HG03066 (cell line): ENCODE results near the gene PDLIM1.

Experiments
- ATAC-seq: cut with Tn5 transposase; IDR thresholded peaks from one replicate; pipeline ENCODE4 v1.9.1; 2021; ENCODE audit warnings: low read depth; ENCODE audit not compliant: unreplicated experiment

Gene PDLIM1, protein sequence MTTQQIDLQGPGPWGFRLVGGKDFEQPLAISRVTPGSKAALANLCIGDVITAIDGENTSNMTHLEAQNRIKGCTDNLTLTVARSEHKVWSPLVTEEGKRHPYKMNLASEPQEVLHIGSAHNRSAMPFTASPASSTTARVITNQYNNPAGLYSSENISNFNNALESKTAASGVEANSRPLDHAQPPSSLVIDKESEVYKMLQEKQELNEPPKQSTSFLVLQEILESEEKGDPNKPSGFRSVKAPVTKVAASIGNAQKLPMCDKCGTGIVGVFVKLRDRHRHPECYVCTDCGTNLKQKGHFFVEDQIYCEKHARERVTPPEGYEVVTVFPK

DNA sequence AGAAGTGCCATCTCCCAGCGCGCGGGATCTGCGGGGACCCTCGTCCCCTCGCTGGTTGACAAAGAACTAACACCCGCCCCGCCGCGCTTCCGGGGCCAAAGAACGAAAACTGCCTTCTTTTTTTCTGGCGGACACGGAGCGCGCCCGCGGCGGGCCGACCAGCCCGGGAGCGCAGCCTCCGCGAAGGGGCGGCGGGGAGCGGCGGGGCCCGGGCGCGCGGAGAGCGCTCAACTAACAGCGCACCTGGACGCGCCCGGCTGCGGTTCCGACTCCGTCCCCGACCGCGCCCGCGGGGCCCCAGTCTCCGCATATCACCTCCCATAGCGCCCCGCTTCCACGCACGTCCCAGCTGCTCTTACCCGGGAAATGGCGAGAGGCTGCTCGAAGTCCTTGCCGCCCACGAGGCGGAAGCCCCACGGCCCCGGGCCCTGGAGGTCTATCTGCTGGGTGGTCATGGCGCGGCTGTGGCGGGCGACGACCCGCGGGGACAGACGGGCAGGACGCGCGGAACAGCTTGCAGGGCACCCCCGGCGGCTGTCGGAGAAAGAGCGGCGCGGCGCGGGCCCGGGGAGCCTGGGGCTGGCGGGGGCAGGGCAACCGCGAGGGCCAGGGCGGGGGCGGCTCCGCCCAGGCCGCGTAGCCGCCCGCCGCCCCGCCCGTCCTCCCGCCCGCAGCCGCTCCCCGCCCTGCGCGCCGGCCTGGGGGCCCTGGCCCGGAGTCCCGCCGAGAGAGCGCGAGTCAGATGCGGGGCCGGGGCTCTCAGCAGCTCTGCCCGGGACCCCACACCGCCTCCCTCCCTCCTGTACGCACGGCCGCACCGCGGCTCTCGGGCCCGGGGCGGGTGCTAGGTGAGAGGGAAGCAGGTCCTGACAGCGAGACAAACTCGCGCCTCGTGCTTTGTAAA lies at the start of gene PDLIM1:
Gene PDLIM1, minus strand, starts transcription at position 543 of the 904 bp plus-strand sequence. Its CDS starts 88 bp downstream, at position 455.
- peak; percentile 22 for ATAC-seq

DNA sequence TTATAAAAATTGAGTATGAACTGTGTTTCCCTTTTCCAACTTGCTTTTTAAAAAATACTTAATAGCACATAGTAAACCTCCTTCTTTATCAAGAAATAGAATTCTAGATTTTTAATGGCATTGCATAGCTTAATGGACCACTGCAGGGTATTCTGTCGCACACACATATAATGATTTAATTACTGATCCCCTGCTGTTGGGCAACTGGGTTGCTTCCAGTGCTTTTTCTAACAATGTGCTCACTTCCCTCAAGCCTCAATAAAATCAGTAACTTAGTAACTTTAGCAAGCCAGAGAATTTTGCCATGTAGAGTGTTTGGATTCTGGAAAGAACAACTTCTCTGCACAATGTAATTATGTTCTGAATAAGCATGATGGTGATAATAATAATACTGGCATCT lies 49.1 kb upstream of the PDLIM1 start:
- ATAC-seq, result no peak

DNA sequence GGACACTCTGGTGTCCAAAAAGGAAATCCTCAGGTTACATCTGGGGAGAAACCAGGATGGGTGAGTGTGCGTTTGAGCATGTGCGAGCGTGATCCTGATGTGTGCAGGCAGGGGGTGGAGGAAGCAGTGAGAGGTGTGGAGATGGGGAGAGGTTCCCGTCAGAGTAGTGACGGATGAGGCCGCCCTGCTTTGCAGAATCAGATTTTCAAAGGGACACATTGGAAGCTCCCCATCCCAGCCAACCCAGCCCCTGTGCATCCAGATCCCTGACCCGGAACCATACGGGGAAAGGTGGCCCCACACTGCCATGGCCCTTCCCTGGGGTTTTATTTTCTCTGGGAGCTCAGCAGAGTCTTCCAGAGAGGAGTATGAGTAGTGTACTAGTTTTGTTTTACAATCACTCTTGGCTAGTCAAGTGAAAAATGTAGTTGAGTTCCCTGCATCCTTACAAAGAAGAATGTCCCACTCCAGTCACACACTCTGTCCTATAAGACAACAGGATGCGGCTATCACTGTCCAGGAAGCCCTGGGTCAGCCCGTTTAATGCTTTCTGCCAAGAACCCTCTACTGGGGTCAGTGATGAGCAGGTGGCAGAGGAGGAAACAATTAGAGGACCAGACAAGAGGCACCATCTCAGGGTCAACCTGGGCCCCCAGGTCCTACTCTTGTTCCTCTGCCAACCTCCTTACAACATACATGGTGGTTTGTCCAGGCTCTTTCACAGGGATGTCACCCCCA lies 46.8 kb upstream of the PDLIM1 start:
- no peak for ATAC-seq

DNA sequence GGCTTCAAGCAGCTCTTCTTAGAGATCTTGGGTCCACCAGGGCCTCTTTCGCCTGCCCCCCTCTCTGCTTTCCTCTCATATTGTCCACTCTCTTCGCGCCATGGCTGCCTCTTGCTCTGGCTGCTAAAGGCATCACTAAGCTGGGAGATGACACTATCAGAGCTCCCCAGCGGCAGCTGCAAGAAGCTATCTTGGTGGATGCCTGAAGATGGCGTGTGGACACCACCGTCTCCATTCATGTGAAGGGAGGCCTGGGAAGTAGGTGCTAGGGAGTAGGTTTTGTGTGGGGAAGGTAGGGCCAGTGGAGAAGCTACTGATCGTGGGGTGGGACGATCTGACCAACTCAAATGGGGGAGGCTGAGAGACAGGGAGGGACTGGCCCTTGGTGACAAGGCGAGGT lies 45.9 kb upstream of the PDLIM1 start:
- no peak for ATAC-seq

DNA sequence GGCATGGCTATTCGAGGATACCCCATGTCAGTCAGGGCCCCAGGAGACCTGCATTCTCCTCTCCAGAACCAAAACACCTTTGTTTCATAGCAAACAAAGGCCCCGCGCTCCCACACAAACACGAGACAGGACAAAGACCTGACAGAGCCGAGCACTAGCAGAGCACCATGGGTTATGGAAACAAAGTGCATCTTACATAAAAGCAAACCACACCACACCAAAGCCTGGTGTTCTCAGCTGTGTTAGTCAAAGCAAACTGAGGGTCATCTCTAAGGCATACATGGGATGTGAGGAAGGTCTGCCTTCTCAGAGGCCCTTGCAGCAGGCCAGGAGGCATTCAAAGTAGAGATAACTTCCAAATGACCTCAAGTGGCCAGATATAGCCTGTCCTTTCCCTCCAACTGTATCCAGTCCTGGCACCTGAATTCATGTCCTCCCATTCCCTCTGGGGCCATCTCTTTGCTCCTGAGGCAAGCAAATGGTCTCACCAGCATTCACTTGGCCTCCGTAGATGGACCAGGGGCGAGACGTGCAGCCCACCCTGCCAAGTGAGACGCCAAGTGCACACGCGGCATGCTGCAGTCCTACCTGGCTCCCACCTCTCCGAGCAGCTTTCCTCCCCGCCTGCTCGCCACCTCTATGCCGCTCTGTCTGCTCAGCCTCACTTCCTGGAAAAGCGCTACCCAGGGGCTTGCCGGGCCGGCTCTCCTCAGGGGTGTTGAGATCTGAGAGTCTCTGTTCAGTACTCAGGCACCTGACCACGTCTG lies 45.3 kb upstream of the PDLIM1 start:
- ATAC-seq, result no peak

DNA sequence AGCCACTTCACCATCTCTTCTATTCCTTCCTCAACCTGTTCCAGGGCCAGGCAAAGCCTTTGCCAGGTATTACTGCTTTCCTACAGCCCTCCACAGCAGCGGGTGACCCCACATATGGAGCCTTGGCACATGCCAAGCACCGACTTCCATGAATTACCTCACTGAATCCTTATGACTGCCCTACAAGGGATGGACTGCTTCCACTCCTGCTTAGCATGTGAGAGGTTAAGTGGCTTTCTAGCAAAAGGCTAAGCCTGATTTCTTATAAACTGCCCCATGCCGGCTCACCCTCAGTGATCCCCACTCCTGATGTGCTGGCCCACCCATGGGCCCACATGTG lies 44.0 kb upstream of the PDLIM1 start:
- ATAC-seq, result no peak

DNA sequence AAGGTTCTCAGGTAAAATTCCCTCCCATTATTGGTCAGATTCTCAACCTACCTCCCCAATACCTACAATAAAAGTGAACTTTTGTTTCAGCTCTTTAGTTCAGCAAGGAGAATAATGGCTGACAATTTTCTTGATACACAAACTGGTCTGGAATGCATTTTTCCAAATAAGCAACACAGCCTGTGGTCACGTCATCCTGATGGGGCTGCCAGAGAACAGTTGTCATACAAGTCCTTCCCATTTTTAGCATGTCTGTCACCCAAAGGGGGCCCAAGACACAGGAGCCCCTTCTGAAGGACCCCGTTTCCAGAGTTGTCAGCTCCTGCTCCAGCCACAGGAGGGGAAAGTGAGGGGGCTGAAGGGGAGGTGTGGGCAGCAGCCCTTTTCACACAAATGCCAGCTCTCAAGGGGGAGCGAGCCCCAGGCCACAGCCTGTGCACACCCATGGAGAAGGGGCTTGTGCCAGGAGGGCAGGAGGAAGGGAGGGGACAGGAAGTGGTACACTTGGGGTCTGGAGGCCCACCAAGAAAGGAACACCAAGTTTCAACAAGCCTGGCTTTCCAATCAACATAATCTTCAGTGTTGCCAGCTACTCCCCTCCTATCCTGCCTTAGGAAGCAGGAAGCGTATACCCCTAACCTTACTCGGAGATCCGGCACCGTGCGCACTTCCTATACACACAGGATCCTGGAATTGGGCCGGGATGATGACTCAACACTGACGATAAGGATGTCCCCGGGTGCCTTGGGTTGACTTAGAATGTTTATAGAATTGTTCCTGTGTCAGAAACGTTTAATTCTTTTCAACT lies 43.4 kb upstream of the PDLIM1 start:
- ATAC-seq, result no peak

DNA sequence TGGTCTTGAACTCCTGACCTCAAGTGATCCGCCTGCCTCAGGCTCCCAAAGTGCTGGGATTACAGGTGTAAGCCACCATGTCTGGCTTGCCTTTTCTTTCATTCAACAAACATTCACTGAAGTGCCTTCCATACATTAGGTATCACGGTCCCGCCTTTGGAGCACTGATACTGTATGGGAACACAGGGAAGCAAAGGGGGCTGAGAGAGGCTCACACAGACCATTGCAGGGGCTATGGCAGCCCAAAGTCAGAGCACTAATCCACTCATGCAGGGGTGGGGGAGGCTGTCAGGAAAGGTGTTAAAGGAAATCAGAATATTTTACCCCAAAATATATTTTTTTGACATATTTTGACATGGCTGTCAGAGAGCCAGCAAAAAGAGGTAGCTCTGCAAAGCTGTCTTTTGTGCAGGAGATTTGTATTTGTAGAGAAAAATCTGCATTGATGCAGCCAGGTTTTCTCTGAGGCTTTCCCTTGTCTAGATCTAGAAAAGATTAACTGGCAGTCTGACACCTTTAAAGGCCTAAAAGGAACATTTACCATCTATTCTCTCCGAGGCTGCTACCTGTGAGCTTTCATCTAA lies 42.0 kb upstream of the PDLIM1 start:
- no peak for ATAC-seq

DNA sequence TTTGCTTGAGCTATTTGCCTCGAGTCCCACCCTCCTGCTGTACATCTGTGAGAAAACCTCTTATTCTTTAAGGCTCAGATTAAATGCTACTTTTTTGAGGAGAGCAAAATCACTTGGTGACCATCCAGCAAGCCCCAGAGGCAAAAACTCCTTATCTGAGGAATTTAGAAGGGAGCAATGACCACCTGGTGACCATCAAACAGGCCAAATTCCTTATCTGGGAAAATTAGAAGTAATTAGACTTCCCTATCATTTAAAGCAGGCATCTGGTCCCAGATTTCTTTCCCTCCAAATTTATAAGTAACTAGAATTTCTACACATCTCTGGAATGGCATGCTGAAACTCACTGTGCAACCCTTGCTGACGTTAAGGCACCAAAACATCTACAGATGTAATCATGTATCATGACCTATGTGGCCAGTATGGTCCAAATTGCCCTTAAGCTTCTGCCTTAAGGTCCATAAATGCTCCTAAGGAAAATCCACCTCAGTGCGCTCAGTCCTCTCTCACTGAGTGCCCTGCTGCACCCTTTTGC lies 40.9 kb upstream of the PDLIM1 start:
- no peak for ATAC-seq

DNA sequence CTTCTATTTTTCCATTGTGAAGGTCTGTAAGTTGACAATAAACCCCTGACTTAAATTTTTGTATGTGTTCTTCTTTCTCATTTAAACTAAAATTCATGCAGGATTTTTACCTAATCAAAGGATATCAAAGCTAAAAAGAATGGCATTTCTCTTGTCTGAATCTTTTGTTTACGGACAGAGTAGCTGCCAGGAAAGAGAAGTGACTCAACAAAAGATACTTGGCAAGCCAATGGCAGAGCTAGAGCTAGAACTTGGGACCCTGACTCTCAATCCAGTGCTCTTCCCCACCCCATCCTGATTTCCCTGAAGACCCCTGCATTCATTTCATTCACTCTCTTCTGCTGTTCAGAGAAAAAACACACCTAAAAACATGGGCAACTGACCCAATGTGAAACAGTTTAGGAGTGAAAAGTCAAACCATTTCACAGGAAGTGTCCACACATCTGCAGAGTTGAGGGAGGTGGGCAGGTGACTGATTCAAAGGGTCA lies 40.2 kb upstream of the PDLIM1 start:
- no peak for ATAC-seq

DNA sequence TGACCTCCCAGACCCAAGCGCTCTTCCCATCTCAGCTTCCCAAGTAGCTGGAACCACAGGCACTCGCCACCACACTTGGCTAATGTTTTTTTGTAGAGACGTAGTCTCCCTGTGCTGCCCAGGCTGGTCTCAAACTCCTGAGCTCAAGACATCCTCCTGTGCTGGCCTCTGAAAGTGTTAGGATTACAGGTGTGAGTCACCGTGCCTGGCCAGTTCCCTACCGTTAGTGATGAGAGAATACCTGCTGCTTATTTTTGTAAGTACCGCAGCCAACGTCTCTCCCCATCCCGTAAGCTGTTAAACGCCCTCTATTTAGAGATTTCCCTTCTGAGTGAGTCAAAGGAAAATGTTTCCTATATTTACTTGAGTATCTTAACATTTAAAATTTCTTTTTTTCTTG lies 38.5 kb upstream of the PDLIM1 start:
- no peak for ATAC-seq

DNA sequence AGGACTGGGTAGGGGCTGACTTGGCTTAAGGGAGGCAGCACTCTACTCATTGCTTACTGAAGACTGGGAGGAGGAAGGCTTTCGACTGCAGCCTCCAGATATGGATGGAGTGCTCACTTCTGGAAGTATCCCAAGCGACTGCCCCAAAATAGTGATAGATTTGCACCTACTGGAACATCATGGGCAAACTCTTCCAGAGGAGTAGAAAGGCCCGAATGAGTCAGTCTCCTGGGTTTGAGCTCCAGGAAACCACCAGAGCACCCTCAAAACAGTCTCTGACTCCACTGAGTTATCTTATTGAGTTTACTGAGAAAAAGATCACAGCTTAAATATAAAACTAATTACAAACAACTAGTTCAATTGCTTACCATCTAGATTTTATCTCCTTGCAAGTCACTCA lies 37.2 kb upstream of the PDLIM1 start:
- no peak for ATAC-seq

DNA sequence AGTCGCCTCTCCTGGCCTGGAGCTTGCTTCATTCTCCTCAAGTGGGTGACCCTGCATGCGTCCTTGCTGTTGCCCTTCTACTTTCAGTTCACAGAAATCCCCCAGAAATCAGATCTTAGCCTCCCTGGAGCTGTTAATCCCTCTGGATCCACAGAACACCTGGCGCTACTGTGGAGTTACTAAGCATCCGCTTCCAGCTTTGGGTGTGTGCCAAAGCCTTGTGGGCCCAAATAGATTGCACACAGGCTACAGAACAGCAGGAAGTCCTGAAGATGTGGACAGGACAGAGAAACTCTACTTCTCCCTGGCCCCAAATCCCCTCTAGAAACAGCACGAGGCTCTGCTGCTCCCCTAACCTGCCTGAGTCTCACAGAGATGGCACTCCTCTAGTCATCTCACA lies 36.6 kb upstream of the PDLIM1 start:
- no peak for ATAC-seq

DNA sequence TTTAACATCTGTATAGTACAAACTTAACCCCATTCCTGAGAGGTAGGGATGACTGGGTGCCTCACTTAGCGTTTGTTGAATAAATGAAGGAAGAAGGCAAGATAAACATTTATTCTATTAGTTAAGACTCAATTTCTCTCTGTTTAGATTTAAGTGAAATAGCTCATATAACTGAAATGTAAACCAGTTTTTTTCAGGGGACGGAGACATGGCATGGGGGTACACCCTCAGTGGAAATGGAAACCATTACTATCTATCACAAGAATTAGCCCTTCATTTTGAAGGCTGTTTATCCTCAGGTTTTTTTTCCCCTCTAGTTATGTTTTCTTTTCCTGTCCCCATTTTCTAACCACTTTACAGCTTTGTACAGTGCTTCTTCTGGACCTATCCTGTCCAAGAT lies 35.6 kb upstream of the PDLIM1 start:
- no peak for ATAC-seq

DNA sequence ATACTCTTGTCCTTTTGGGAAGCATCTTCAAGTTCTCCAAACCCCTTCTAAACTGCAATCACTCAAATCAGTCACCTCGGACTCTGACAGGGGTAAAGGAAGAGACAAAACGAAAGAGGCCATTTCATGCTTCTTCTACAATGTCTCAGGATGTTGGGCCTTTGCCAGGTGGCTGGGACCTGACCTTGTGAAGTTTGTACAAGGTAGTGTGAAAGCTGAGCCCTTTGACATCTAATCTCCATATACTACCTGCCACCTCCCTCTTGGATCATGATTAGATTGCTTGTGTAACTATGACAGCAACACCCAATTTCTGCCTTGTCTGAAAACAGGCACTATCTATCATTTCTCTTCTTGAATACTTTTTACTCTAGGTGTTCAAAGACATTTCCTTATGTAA lies 35.1 kb upstream of the PDLIM1 start:
- ATAC-seq, result no peak

DNA sequence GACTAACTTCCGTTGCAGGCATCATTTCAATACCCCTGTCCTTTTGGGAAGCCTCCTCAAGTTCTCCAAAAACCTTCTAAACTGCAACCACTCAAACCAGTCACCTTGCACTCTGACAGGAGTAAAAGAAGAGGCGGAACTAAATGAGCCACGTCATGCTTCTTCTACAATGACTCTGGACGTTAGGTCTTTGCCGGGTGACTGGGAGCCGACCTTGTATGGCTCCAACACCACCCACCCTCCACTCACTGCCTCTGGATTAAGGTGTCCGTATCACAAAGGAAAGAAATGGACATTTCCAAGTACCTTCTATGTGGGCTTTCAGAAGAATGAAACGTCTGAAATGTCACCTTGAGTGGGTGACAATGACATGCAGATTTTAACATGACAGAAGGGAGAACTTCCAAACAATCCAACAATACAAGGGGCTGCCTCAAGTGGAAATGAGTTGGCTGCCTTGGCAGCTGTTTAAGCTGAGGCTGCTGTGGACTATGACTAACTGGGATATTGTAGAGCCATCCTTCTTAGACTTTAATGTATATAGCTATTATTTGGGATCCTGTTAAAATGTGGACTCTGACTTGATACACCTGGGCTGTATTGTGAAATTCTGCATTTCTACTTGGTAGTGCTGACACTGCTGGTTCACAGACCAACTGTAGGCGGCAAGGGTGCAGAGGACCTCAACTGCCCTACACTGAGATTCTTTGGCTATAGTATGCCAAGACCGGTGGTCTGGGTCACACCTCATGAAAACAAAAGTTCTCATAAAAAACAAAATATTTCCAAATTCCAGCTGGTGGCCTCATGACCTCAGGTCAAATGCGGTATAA lies 33.8 kb upstream of the PDLIM1 start:
- ATAC-seq, result no peak

DNA sequence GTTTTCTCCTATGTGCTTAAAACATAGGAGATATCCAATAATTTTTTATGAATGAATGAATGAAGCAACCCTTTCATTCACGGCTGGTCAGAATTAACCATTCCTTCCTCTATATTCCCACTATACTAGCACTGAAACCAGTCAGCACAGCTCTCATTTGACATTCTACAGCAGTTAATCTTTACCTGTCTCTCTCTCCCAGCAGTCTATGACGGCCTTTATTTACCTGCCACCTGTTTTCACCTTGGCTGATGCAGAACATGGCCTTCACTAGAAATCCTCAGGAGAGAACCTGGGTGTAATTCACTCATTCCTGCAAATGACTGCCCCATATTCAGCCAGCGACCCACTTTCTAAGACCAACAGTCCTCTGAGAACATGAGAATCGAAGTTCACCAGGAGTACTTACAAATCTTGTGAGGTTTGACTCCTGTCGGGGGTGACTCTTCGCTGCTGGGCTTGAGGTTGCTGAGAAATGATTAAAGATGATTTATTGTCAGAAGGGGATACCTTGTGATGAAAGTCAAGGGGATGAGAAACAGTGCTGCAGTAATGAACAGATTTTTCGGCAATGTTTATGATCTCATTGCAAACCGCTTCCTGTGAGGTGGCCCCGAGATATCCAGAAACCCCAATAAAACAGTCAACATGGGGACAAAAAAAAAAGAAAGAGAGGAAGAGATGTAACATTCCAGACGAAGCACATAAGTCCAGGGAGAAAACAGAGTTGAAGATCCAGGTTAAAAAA lies 30.9 kb upstream of the PDLIM1 start:
- no peak for ATAC-seq
